HL-60 (cell line): ENCODE data around the gene BUD23.

Experiments
- POLR2AphosphoS5 ChIP-seq: IDR thresholded peaks from 2 replicates; pipeline ENCODE4 v1.6.1; 2012; ENCODE audit warnings: low read depth
- TF ChIP-seq, protein P1 (sequence below): IDR thresholded peaks from one replicate; pipeline ENCODE4 v1.5.1; 2011; ENCODE audit warnings: low read length, control low read depth, inconsistent platforms; ENCODE audit not compliant: insufficient read depth
- TF ChIP-seq, protein P2 (sequence below): IDR thresholded peaks from 2 replicates; pipeline ENCODE4 v1.6.1; 2012; ENCODE audit warnings: low read depth; ENCODE audit not compliant: insufficient replicate concordance

DNA sequence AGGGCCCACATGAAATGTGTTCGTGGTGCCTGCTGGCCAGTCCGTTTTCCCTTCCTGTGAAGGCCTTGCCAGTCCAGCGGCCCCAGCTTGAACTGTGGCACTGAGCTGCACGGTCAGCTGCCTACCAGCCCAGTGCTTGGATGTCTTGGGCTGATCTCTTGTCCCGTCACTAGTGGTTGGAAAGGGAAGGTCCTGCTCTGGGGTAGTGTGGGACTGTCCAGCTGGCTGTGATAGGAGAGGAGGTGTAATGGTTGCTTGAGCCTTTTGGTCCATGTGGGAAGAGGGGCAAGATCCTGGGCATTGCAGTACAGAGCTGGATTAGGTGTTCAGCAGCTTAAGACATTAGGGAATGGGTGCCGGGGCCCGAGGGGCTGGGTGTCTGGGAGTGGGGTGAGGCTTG lies 15.0 kb downstream of the BUD23 start:
- TF ChIP-seq, protein P1, sequence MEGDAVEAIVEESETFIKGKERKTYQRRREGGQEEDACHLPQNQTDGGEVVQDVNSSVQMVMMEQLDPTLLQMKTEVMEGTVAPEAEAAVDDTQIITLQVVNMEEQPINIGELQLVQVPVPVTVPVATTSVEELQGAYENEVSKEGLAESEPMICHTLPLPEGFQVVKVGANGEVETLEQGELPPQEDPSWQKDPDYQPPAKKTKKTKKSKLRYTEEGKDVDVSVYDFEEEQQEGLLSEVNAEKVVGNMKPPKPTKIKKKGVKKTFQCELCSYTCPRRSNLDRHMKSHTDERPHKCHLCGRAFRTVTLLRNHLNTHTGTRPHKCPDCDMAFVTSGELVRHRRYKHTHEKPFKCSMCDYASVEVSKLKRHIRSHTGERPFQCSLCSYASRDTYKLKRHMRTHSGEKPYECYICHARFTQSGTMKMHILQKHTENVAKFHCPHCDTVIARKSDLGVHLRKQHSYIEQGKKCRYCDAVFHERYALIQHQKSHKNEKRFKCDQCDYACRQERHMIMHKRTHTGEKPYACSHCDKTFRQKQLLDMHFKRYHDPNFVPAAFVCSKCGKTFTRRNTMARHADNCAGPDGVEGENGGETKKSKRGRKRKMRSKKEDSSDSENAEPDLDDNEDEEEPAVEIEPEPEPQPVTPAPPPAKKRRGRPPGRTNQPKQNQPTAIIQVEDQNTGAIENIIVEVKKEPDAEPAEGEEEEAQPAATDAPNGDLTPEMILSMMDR, result no peak
- TF ChIP-seq POLR2AphosphoS5, result no peak
- TF ChIP-seq, protein P2, sequence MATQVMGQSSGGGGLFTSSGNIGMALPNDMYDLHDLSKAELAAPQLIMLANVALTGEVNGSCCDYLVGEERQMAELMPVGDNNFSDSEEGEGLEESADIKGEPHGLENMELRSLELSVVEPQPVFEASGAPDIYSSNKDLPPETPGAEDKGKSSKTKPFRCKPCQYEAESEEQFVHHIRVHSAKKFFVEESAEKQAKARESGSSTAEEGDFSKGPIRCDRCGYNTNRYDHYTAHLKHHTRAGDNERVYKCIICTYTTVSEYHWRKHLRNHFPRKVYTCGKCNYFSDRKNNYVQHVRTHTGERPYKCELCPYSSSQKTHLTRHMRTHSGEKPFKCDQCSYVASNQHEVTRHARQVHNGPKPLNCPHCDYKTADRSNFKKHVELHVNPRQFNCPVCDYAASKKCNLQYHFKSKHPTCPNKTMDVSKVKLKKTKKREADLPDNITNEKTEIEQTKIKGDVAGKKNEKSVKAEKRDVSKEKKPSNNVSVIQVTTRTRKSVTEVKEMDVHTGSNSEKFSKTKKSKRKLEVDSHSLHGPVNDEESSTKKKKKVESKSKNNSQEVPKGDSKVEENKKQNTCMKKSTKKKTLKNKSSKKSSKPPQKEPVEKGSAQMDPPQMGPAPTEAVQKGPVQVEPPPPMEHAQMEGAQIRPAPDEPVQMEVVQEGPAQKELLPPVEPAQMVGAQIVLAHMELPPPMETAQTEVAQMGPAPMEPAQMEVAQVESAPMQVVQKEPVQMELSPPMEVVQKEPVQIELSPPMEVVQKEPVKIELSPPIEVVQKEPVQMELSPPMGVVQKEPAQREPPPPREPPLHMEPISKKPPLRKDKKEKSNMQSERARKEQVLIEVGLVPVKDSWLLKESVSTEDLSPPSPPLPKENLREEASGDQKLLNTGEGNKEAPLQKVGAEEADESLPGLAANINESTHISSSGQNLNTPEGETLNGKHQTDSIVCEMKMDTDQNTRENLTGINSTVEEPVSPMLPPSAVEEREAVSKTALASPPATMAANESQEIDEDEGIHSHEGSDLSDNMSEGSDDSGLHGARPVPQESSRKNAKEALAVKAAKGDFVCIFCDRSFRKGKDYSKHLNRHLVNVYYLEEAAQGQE, result no peak
